Left lung (tissue), 10 donors: ENCODE data around the gene UTF1. TPM values are rescaled to one million over a fixed set of nuclear protein-coding genes. Genes with fewer than 3 reads are reported as not detected.

Experiments used
- ATAC-seq: fragments of 200-7000 bp; cut with Tn5 transposase; one replicate; pipeline ENCODE4 v1.9.1; 2020; ENCODE audit warnings: moderate library complexity
- DNase-seq, 4 donors: peaks; one replicate each; pipeline ENCODE4 v3.0.0-alpha.2; 2013 to 2020
- H3K27ac ChIP-seq, 2 donors: fragments of 200-600 bp; sonication (generic) in 1 of 2; one replicate each; pipeline versions ENCODE4 v1.5.0 to v1.8.0; 2020 to 2021
- H3K27me3 ChIP-seq, 2 donors: fragments of 200-600 bp; sonication (generic) in 1 of 2; one replicate each; pipeline versions ENCODE4 v1.5.0 to v1.8.0; 2020 to 2021
- H3K36me3 ChIP-seq, 2 donors: fragments of 200-600 bp; sonication (generic) in 1 of 2; one replicate each; pipeline versions ENCODE4 v1.5.0 to v1.8.0; 2020 to 2021
- H3K4me1 ChIP-seq, 2 donors: fragments of 200-600 bp; one replicate each; pipeline ENCODE4 v1.8.0; 2021
- H3K4me3 ChIP-seq, 2 donors: fragments of 200-600 bp; sonication (generic) in 1 of 2; one replicate each; pipeline versions ENCODE4 v1.5.0 to v1.8.0; 2020 to 2021; ENCODE audit warnings: mild to moderate bottlenecking in 1 of 2
- H3K9me3 ChIP-seq, 2 donors: fragments of 200-600 bp; sonication (generic) in 1 of 2; one replicate each; pipeline versions ENCODE4 v1.5.0 to v1.8.0; 2020 to 2021
- CTCF ChIP-seq, 2 donors: fragments of 200-600 bp; sonication (generic) in 1 of 2; IDR thresholded peaks; one replicate each; pipeline versions ENCODE4 v1.5.0 to v1.8.0; 2021; ENCODE audit warnings: antibody characterized with exemption in 2 of 2
- intact Hi-C, 2 donors: fragments of 100-400 bp; cut with DNase I; formaldehyde crosslinking; loops; one replicate each; pipeline versions ENCODE4 v1.11.2 to v1.14.2; 2022
- polyA plus RNA-seq, 6 donors: library from polyadenylated mRNA; unstranded; fragments of 120-200 nt; gene quantifications; one replicate each; pipeline ENCODE4 v1.2.1, GENCODE V29; 2013; ENCODE audit not compliant: insufficient read length in 6 of 6
- total RNA-seq, 2 donors: library from RNA; stranded (reverse); fragmentation: NEBNext Ultra II Directional; extraction: Animal tissue kit (Norgen Biotek cat#: 25700); gene quantifications; one replicate each; pipeline ENCODE4 v1.2.1, GENCODE V29; 2021
- donor health status: DM: no; HTN: yes; CAD: no.
- donor health status: DM: no; HTN: no; CAD: no.

Gene UTF1
- total and polyA plus RNA-seq, 8 donors, result not detected

- Histone ChIP-seq H3K27me3 (peaks cover 48 to 100% of the 10 kb centered on the region in 2 donors), H3K4me1 (peaks cover 10 to 45% of the 10 kb centered on the region in 2 donors), H3K4me3 (no peak overlapping the region), H3K36me3 (no peaks in the 10 kb centered on the region), H3K9me3 (no peaks in the 10 kb centered on the region), H3K27ac (no peak overlapping the region)
- no peak for ATAC-seq
- intact Hi-C loops, result no loop called here
- no peak for DNase-seq
- no peak for TF ChIP-seq CTCF (IDR thresholded peaks at IDR 0.05)
Observed at GRCh38 chr10:133239990-133240389, 10.0 kb downstream of the UTF1 start.

DNA sequence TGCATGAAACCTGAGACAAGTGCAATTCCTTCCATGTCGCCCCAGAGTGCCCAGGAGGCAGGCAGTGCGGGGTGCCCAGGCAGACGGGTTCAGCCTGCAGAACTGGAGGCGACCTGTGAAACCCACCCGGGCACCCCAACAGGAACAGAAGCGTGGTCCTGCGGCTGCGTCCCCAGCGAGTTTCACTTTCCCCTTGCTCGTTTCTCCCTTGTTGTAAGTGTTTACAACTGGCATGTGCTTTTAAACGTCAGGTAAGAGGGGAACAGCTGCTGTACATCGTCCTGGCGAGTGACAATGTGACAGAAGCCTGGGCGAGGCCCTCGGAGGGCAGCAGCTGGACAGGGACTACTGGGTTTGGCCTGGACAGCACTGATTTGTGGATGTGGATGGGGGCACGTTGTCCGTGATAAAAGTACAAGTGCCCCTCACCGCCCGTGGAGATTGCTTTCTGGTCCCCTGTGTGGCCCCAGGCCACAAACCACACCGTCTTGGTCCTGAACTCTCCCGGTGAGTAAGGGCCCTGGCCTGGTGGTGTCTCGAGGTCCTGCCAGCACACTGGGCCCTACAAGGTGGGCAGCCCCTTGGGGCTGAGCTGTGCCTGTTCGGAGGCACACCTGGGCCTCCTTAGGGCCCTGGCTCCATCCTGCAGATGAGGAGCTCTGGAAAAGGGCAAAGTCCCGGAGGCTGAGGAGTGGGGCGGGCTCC, 11.6 kb downstream of the UTF1 start:
- Histone ChIP-seq H3K27ac (no peak overlapping the region), H3K36me3 (no peaks in the 10 kb centered on the region), H3K4me3 (peak overlapping the region in 1 of 2 donors; percentile 10), H3K4me1 (peaks cover 6 to 28% of the 10 kb centered on the region in 2 donors), H3K27me3 (peaks cover 37 to 100% of the 10 kb centered on the region in 2 donors), H3K9me3 (no peaks in the 10 kb centered on the region)
- ATAC-seq, result peak; percentile 25
- no peak for TF ChIP-seq CTCF (IDR thresholded peaks at IDR 0.05)
- DNase-seq, result no peak
- intact Hi-C loops, result no loop called here

DNA sequence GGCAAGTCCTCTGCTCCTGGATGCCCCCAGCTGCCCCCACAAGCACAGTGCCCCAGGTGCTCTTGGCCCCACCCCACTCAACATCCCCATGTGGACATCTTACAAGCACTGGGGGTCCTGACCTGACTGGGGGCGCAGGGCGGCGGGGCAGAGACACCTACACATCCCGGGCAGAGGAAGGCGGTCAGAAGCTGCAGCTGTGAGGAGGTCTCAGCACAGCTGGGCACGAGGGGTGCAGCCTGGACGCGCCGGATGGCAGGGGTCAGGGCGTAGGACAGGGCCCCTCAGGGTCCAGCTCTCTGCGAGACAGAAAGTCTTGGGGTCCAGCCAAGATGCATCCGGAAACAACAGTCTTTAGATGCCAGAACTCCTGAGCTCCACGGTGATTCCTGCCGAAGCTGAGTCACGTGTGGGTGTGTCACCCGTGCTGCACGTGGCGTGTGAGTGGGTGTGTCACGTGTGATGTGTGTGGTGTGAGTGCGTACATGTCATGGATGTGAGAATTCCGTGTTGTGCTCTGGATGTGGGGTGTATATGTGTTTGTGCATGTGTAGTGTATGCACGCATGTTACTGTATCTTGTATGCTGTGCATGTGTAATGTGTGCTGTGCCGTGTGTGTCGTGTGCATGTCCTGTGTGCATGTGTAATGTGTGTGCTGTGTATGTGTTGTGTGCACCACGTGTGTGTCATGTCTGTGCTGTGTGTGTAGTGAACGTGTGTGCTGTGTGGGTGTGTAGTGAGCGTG, 12.8 kb downstream of the UTF1 start:
- TF ChIP-seq CTCF (IDR thresholded peaks at IDR 0.05), result no peak
- Histone ChIP-seq H3K27ac (no peak overlapping the region), H3K9me3 (no peaks in the 10 kb centered on the region), H3K4me1 (peaks cover 0 to 17% of the 10 kb centered on the region in 2 donors), H3K36me3 (no peaks in the 10 kb centered on the region), H3K4me3 (no peak overlapping the region), H3K27me3 (peaks cover 26 to 100% of the 10 kb centered on the region in 2 donors)
- ATAC-seq, result no peak
- intact Hi-C loops, result no loop called here
- DNase-seq, result no peak

- peaks cover 0 to 12% of the 10 kb centered on the region in 2 donors for H3K4me1 ChIP-seq
- intact Hi-C loops, result no loop called here
Observed at GRCh38 chr10:133243593-133243992, 13.6 kb downstream of the UTF1 start.

More at GRCh38 chr10:133243593-133243992, 13.6 kb downstream of the UTF1 start:
- no peak overlapping the region for H3K4me3 ChIP-seq
- no peak for ATAC-seq
- H3K27ac ChIP-seq, result no peak overlapping the region
- DNase-seq, result no peak
- H3K36me3 ChIP-seq, result no peaks in the 10 kb centered on the region
- no peaks in the 10 kb centered on the region for H3K9me3 ChIP-seq
- peaks cover 18 to 100% of the 10 kb centered on the region in 2 donors for H3K27me3 ChIP-seq
- TF ChIP-seq CTCF (IDR thresholded peaks at IDR 0.05), result no peak
